ENCODE results near the gene PPFIA4. TPM values are rescaled to one million over a fixed set of nuclear protein-coding genes. Genes with fewer than 3 reads are reported as not detected.

PPFIA4 gene
- total and polyA plus RNA-seq, 2 of the 4 experiments (the other 2 are of a cell fraction), result 5.4 to 13.7 TPM

DNA sequence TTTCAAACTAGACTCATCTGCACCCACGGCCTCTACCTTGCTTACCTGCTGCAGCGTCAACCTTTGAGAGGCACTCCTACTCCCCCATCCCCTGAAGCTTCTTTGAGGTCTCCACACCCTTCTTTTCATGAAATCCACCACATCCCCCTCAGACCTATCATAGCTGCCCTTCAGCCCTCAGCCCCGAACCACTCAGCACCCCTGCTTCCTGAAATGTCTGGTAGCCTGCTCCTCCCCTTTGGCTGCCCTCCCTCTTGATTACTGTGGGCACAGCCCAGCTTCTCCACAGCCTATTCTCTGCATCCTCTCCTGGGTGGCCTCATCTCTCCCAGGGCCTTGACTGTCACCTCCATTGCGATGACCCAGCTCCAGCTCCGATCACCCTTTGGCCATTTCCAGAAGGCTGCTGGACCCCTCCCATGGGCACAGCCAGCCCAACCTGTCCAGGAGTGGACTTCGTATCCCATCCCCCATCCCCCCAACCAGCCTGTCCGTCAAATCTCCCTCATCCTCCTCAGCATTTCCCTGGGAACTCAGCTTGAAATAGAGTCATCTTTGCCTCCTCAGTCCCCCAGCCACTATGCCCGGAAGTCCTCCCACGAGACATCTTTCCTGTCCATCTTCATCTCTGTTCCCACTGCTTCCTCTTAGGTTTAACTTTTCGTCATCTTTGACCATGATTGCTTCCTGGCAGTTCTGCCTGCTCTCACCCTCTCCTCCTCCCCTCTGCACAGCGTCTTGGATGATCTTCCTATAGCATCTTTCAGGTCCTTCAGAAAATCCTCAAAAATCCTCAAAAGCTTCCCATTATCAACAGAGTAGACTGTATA is 95.1 kb downstream of the PPFIA4 start (continued):
- TF ChIP-seq MXI1 (IDR thresholded peaks at IDR 0.05; ENCODE audit: borderline replicate concordance, low read depth, low read length), result no peak

DNA sequence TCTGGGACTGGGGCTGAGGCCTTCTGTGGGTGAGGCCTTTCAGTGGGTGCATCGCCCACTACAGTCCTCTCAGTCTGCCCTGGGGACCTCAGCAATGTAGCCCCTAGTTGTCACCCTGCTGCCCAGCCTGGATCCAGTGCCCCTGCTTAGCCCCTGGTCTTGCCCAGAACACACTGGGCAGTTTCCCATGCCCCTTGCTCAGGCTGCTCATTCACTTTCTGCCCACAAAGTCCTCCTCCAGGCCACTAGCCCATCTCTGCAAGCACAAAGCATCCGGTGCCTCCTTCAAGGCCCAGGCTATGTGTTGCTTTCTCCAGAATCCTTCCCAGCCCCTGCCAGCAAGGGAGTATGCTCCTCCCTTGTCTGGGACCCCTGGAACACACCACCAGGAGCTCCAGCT is 95.9 kb downstream of the PPFIA4 start:
- H3K27me3 ChIP-seq (ENCODE audit: control insufficient read depth, insufficient read depth, low read length), result peaks cover 72% of the 10 kb centered on the region
- no peak overlapping the region for H2BK5ac ChIP-seq (ENCODE audit: low read depth, low read length, poor library complexity, severe bottlenecking)
- H3K23ac ChIP-seq (ENCODE audit: low read depth, low read length), result no peak overlapping the region
- dilution Hi-C loops (cut with HindIII; ENCODE audit: low sequenced_read_pairs, unreplicated experiment) (no loop called here), intact Hi-C loops (cut with micrococcal nuclease) (no loop called here), in situ Hi-C loops (cut with MboI; ENCODE audit: low sequenced_read_pairs) (no loop called here)
- no peak overlapping the region for H3K4ac ChIP-seq (ENCODE audit: low read depth, low read length)
- no peak overlapping the region for H2AK5ac ChIP-seq (ENCODE audit: low read depth, low read length)
- no peak overlapping the region for H2AFZ ChIP-seq (replicated peaks; ENCODE audit: low read length, poor library complexity)
- no TSS peak for BruUV-seq (replicated peaks)
- H3K18ac ChIP-seq (ENCODE audit: low read depth, low read length), result no peak overlapping the region
- no peak overlapping the region for H2BK15ac ChIP-seq (ENCODE audit: low read depth, low read length)
- no peak overlapping the region for H2BK120ac ChIP-seq (ENCODE audit: low read depth, low read length)
- H4K8ac ChIP-seq (ENCODE audit: low read depth in 2 of 2, low read length in 2 of 2), result no peak overlapping the region
- WGBS, 2 experiments (ENCODE audit: extremely low coverage in 2 of 2, insufficient read length in 1 of 2), result no CpG with 5 or more reads among the region's 2 CpGs
- ATAC-seq (ENCODE audit: low read depth), result no peak
- no peaks in the 10 kb centered on the region for H3K9me1 ChIP-seq (ENCODE audit: insufficient read depth, low read length)
- H3K56ac ChIP-seq (ENCODE audit: extremely low read depth, insufficient read depth, low read length), result no peak overlapping the region
- ChIA-PET POLR2A (ENCODE audit: unreplicated experiment) (no interaction called here), CTCF (no interaction called here)
- no peak overlapping the region for H4K5ac ChIP-seq (ENCODE audit: low read depth, low read length)
- no peak overlapping the region for H3K14ac ChIP-seq (replicated peaks; ENCODE audit: low read depth, low read length)
- no peak overlapping the region for H3K27ac ChIP-seq (ENCODE audit: insufficient read depth, low read length)
- no peak overlapping the region for H3K9ac ChIP-seq (ENCODE audit: low read depth, low read length)
- DNase-seq, result no peak
- no peak overlapping the region for H2AK9ac ChIP-seq (replicated peaks; ENCODE audit: low read depth, low read length, poor library complexity)
- no peaks in the 10 kb centered on the region for H3K9me3 ChIP-seq (ENCODE audit: control insufficient read depth, insufficient read depth, low read length)
- no peaks in the 10 kb centered on the region for H3K36me3 ChIP-seq (ENCODE audit: control insufficient read depth, insufficient read depth, low read length)
- H2BK20ac ChIP-seq (ENCODE audit: low read depth, low read length), result no peak overlapping the region
- H3K4me1 ChIP-seq (ENCODE audit: control insufficient read depth, insufficient read depth, low read length), result peaks cover 2% of the 10 kb centered on the region; the same call in 1 of the 2 replicates
- no peak for TF ChIP-seq RCOR1 (IDR thresholded peaks at IDR 0.05; ENCODE audit: insufficient replicate concordance, low read length)
- no peak for TF ChIP-seq SMC3 (IDR thresholded peaks at IDR 0.05; ENCODE audit: low read depth, low read length)
- TF ChIP-seq CEBPB (IDR thresholded peaks at IDR 0.05; ENCODE audit: low read depth, low read length), result no peak
- no peak for TF ChIP-seq RAD21 (IDR thresholded peaks at IDR 0.05; ENCODE audit: low read length)
- no peak for TF ChIP-seq BHLHE40 (IDR thresholded peaks at IDR 0.05; ENCODE audit: low read depth, low read length)
- TF ChIP-seq NFE2L2 (IDR thresholded peaks at IDR 0.05; ENCODE audit: low read depth, low read length), result no peak
- no peak for TF ChIP-seq FOS (IDR thresholded peaks at IDR 0.05; ENCODE audit: low read depth, low read length)
- no peak for TF ChIP-seq POLR2A (IDR thresholded peaks at IDR 0.05; ENCODE audit: low read depth, low read length)
- TF ChIP-seq MAZ (IDR thresholded peaks at IDR 0.05; ENCODE audit: borderline replicate concordance, low read depth, low read length), result no peak
- TF ChIP-seq, protein P1, sequence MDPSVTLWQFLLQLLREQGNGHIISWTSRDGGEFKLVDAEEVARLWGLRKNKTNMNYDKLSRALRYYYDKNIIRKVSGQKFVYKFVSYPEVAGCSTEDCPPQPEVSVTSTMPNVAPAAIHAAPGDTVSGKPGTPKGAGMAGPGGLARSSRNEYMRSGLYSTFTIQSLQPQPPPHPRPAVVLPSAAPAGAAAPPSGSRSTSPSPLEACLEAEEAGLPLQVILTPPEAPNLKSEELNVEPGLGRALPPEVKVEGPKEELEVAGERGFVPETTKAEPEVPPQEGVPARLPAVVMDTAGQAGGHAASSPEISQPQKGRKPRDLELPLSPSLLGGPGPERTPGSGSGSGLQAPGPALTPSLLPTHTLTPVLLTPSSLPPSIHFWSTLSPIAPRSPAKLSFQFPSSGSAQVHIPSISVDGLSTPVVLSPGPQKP (IDR thresholded peaks at IDR 0.05; ENCODE audit: borderline replicate concordance, low read depth, low read length), result no peak
- H4K91ac ChIP-seq (ENCODE audit: insufficient read depth, low read depth, low read length), result no peak overlapping the region
- no peaks in the 10 kb centered on the region; the same call in 1 of the 2 replicates for H4K20me1 ChIP-seq (ENCODE audit: insufficient read depth, low read length)
- H3K4me2 ChIP-seq (ENCODE audit: low read depth, low read length), result no peak overlapping the region
- H3K4me3 ChIP-seq (ENCODE audit: insufficient read depth, low read depth, low read length), result no peak overlapping the region
- H3K79me1 ChIP-seq (ENCODE audit: low read depth in 1 of 2, low read length in 2 of 2), result no peaks in the 10 kb centered on the region
